Esophagus muscularis mucosa (tissue), 4 donors: ENCODE data around the gene CEP112. TPM values are rescaled to one million over a fixed set of nuclear protein-coding genes. Genes with fewer than 3 reads are reported as not detected.

ENCODE experiments used
- DNase-seq: peaks from one replicate; pipeline ENCODE4 v3.0.0-alpha.2; 2017; ENCODE audit errors: extremely low spot score
- H3K27ac ChIP-seq, 4 donors: fragments of 200-600 bp; sonication (generic); replicated peaks in 1 of 4; 1 replicate in 3 of 4; 2 replicates in 1 of 4; pipeline ENCODE4 v1.5.1; 2016 to 2019; ENCODE audit warnings: mild to moderate bottlenecking in 1 of 4
- H3K27me3 ChIP-seq, 4 donors: fragments of 200-600 bp; sonication (generic); one replicate each; pipeline versions ENCODE4 v1.5.1 to v1.6.0; 2016 to 2019
- H3K36me3 ChIP-seq, 4 donors: fragments of 200-600 bp; sonication (generic); one replicate each; pipeline ENCODE4 v1.5.1; 2016 to 2019
- H3K4me1 ChIP-seq, 4 donors: fragments of 200-600 bp; sonication (generic); one replicate each; pipeline ENCODE4 v1.5.1; 2016 to 2019
- H3K4me3 ChIP-seq, 4 donors: fragments of 200-600 bp; sonication (generic); 1 replicate in 2 of 4; 2 replicates in 2 of 4; pipeline ENCODE4 v1.5.1; 2016 to 2019; ENCODE audit warnings: mild to moderate bottlenecking in 4 of 4, moderate library complexity in 1 of 4
- H3K9me3 ChIP-seq, 4 donors: fragments of 200-600 bp; sonication (generic); 1 replicate in 3 of 4; 2 replicates in 1 of 4; pipeline ENCODE4 v1.5.1; 2016 to 2019
- CTCF ChIP-seq, 3 experiments: fragments of 200-600 bp in 2 of 3; fragments of 450-650 bp in 1 of 3; sonication (generic) in 2 of 3; IDR thresholded peaks; one replicate each; pipeline ENCODE4 v1.5.1; 2017 to 2019; ENCODE audit warnings: antibody characterized with exemption in 3 of 3, mild to moderate bottlenecking in 2 of 3, moderate library complexity in 1 of 3
- EP300 ChIP-seq: sonication (generic); formaldehyde crosslinking; IDR thresholded peaks from one replicate; pipeline ENCODE4 v1.6.1; 2017; ENCODE audit warnings: antibody characterized with exemption
- POLR2A ChIP-seq: fragments of 450-650 bp; IDR thresholded peaks from one replicate; pipeline ENCODE4 v1.6.1; 2017; ENCODE audit warnings: antibody characterized with exemption, moderate library complexity, mild to moderate bottlenecking, low read depth
- POLR2AphosphoS5 ChIP-seq, 2 donors: sonication (generic); formaldehyde crosslinking; IDR thresholded peaks; one replicate each; pipeline ENCODE4 v1.6.1; 2017; ENCODE audit warnings: antibody characterized with exemption in 2 of 2
- WGBS: methylation state at CpG from one replicate; pipeline ENCODE4 v1.1.5; 2018; 5-methylcytosine and 5-hydroxymethylcytosine counted together
- intact Hi-C: fragments of 100-400 bp; cut with DNase I; formaldehyde crosslinking; loops from one replicate; pipeline ENCODE4 v1.15.1; 2023
- total RNA-seq, 4 donors: library from RNA; depleted of rRNA; stranded (reverse); fragments of >200 nt; gene quantifications; one replicate each; pipeline versions ENCODE4 v1.1.0 to v1.2.1, GENCODE V29; 2016

The CEP112 gene
- total RNA-seq, 4 donors from 2014 or later, result 17.0 to 24.7 (median 23.2) TPM

DNA sequence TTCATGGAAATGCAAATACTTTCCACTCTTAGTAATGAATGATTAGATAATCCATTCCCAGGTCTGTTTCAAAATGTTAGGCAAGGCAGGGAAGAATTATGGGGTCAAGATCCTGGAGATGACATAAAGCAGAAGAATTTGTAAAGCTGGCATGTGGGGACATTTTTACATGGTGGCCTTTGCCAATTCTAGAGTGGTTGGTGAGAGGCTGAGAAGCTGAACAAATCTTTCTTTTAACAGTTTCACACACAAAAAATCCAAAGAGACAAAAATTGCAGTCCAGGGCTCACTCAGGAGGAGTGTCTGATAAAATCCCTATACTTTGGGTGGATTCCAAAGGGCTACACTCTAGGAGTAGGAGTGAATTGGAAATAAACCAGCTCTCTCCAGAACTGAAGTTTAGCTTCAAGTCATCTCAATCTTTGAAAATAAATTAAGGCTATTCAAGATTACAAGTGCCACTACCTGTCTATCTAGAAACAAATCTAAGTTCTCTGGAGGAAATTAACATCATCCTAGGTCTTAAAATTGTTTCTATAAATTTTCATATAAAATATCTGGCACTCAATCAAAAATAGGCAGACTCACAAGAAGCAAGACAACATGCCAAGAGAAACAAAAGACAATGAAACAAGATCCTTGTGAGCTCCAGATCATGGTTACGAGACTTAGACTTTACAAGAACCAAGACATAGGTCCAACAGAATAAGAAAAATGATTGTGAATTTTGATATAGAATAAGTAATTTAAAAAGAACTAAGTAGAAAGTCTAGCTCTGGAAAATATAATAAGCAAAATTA, 517.5 kb downstream of the CEP112 start:
- Histone ChIP-seq H3K27ac (no peak overlapping the region), H3K4me1 (peaks cover 0 to 10% (median 3%) of the 10 kb centered on the region in 4 donors), H3K36me3 (no peaks in the 10 kb centered on the region), H3K9me3 (no peaks in the 10 kb centered on the region), H3K4me3 (no peak overlapping the region), H3K27me3 (no peaks in the 10 kb centered on the region)
- no peak for TF ChIP-seq CTCF (IDR thresholded peaks at IDR 0.05)
- TF ChIP-seq EP300, result no peak
- no peak for TF ChIP-seq POLR2AphosphoS5 (IDR thresholded peaks at IDR 0.05)
- TF ChIP-seq POLR2A, result no peak
- intact Hi-C loops, result no loop called here
- no peak for DNase-seq
- WGBS, result 86% methylated on average over 1 of the region's 1 CpG

DNA sequence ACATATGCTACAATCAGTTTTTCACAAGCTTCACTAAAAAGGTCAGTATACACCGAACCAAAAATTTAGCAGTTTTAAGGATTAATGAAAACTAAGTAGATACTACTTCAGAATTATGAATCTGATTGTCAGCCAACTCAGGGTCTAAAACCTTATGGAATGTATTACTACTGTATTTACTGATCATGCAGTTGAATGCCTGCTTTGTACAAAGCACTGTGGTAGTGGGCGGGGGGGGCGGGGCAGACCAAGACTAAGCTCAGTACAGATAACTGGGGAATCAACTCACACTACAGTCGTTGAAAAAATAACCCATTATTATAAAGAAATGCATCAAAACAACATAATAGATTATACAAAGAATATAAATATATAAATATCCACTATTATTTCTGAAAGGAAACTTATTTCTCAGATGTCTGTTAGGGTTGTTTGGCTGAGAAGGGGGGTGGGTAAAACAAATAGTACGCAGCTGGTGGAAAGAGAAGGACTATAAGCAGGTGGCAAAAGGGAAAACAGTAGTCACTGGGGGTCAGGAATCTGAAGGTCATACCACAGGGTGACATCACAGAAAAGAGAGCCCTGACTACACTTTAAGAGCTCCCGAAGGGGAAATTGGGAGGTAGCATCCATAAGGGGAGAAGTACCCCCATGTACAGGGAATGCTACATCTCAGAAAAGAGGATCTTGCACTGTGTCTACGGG, 521.1 kb downstream of the CEP112 start:
- Histone ChIP-seq H3K36me3 (no peaks in the 10 kb centered on the region), H3K4me1 (peaks cover 0 to 6% (median 0%) of the 10 kb centered on the region in 4 donors), H3K4me3 (no peak overlapping the region), H3K27ac (no peak overlapping the region), H3K27me3 (no peaks in the 10 kb centered on the region), H3K9me3 (no peaks in the 10 kb centered on the region)
- no peak for DNase-seq
- TF ChIP-seq EP300, result no peak
- no peak for TF ChIP-seq POLR2AphosphoS5 (IDR thresholded peaks at IDR 0.05)
- no peak for TF ChIP-seq POLR2A
- no peak for TF ChIP-seq CTCF (IDR thresholded peaks at IDR 0.05)
- 93% methylated on average over 7 of the region's 7 CpGs for WGBS
- intact Hi-C loops, result no loop called here

DNA sequence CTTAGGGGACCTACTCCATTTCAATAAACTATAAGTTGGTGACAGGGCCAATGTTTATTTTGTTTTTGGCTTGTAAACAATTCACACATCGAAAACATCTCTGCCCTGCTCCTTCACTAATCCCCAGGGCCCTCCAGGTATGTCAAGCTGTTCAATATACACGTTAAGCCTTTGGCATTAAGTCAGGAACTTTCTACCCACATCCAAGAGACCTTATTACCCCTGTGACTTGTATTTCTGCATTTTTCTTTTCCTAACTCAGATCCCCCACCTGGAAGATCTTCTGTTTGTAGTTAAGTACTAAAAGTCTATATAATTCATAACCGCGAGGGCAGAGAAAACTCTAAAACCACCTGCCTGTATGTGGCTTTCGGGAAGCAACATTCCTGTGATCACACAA, 523.7 kb downstream of the CEP112 start:
- no peaks in the 10 kb centered on the region for H3K36me3 ChIP-seq
- intact Hi-C loops, result no loop called here
- peaks cover 0 to 14% (median 12%) of the 10 kb centered on the region in 4 donors for H3K4me1 ChIP-seq
- TF ChIP-seq EP300 (no peak), POLR2AphosphoS5 (IDR thresholded peaks at IDR 0.05) (no peak), POLR2A (no peak), CTCF (IDR thresholded peaks at IDR 0.05) (no peak)
- 76% methylated on average over 5 of the region's 5 CpGs for WGBS
- no peak overlapping the region for H3K27ac ChIP-seq
- no peaks in the 10 kb centered on the region for H3K9me3 ChIP-seq
- no peak overlapping the region for H3K4me3 ChIP-seq
- no peaks in the 10 kb centered on the region for H3K27me3 ChIP-seq
- DNase-seq, result no peak

DNA sequence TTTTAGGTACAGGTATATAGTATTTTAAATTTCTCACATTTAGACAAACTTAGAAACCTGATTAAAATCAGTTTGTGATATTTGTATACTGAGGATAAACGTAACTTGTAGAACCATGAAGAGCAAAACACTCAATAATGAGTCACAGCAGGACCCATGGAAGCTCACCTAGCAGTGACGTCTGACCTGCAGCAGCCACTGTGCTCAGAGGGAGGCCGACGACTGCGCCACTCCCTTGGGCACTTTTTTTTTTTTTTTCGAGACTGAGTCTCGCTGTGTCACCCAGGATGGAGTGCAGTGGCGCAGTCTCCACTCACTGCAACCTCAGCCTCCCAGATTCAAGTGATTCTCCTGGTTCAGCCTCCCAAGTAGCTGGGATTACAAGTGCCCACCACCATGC, 524.3 kb downstream of the CEP112 start:
- 97% methylated on average over 8 of the region's 8 CpGs for WGBS
- peaks cover 0 to 14% (median 13%) of the 10 kb centered on the region in 4 donors for H3K4me1 ChIP-seq
- no peaks in the 10 kb centered on the region for H3K27me3 ChIP-seq
- intact Hi-C loops, result no loop called here
- no peaks in the 10 kb centered on the region for H3K9me3 ChIP-seq
- no peak for DNase-seq
- H3K27ac ChIP-seq, result no peak overlapping the region
- no peak for TF ChIP-seq POLR2A
- no peak overlapping the region for H3K4me3 ChIP-seq
- H3K36me3 ChIP-seq, result no peaks in the 10 kb centered on the region

- no peaks in the 10 kb centered on the region for H3K36me3 ChIP-seq
- TF ChIP-seq POLR2A (no peak), POLR2AphosphoS5 (IDR thresholded peaks at IDR 0.05) (no peak), CTCF (IDR thresholded peaks at IDR 0.05) (no peak), EP300 (no peak)
- 88% methylated on average over 1 of the region's 1 CpG for WGBS
- H3K27ac ChIP-seq, result no peak overlapping the region
- H3K27me3 ChIP-seq, result no peaks in the 10 kb centered on the region
- H3K4me1 ChIP-seq, result peaks cover 0 to 20% (median 16%) of the 10 kb centered on the region in 4 donors
- DNase-seq, result no peak
- no peak overlapping the region for H3K4me3 ChIP-seq
- intact Hi-C loops, result no loop called here
- H3K9me3 ChIP-seq, result no peaks in the 10 kb centered on the region
Measured at GRCh38 chr17:65666876-65667321, 525.0 kb downstream of the CEP112 start.
